Measurements from ENCODE around the gene PDE4B.

DNA sequence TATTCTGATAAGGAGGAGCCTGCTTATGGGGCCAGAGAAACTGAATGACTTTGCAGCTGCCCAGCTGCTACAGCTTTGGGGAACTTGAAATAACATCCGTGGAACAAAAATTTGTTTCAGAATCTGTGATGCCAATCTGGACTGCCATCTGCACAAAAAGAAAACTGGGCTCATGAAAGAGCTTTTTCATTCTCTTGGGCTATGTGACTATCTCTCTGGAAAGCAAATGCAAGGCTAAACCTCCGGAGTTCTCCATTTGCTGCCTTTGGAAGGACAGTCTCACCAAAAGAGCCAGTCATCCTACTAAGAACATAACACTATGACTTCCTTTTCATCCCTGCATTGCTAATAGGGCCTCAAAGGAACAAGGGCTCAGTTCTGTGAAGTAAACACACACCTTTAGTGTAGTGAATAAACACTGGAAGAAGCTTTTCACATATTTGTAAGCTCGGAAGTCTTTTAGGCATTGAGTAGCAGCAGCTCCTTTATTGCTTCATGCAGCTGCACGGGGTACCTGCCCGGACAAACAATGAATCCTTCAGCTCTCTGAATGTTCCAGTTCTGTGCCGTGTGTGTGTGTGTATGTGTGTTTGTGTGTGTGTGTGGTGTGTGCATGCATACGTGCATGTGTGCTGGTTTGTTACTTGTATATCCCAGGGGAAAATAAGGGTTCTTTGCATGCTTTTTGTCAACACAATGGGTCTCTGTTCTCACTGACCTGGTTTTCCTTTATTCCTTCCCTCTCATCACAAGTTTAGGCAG lies 485.7 kb downstream of the PDE4B start:
- no peak for TF ChIP-seq EZH2phosphoT487 (IDR thresholded peaks at IDR 0.05; ENCODE audit: borderline replicate concordance, low read length)
- TF ChIP-seq, protein P1, sequence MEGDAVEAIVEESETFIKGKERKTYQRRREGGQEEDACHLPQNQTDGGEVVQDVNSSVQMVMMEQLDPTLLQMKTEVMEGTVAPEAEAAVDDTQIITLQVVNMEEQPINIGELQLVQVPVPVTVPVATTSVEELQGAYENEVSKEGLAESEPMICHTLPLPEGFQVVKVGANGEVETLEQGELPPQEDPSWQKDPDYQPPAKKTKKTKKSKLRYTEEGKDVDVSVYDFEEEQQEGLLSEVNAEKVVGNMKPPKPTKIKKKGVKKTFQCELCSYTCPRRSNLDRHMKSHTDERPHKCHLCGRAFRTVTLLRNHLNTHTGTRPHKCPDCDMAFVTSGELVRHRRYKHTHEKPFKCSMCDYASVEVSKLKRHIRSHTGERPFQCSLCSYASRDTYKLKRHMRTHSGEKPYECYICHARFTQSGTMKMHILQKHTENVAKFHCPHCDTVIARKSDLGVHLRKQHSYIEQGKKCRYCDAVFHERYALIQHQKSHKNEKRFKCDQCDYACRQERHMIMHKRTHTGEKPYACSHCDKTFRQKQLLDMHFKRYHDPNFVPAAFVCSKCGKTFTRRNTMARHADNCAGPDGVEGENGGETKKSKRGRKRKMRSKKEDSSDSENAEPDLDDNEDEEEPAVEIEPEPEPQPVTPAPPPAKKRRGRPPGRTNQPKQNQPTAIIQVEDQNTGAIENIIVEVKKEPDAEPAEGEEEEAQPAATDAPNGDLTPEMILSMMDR (conservative IDR thresholded peaks at IDR 0.05; ENCODE audit: low read depth, low read length) = no peak

Data from PC-3 (cell line).